GM19463 (cell line): ENCODE results near the gene POLD3.

ENCODE experiments used
- ATAC-seq: cut with Tn5 transposase; IDR thresholded peaks from one replicate; pipeline ENCODE4 v1.9.1; 2021; ENCODE audit warnings: mild to moderate bottlenecking, moderate library complexity; ENCODE audit not compliant: unreplicated experiment

POLD3 gene

GRCh38 chr11:74672332-74672955 lies 80.1 kb downstream of the POLD3 start:
- ATAC-seq, result no peak

GRCh38 chr11:74672956-74673692 lies 80.7 kb downstream of the POLD3 start:
- no peak for ATAC-seq

GRCh38 chr11:74673693-74674360 lies 81.4 kb downstream of the POLD3 start:
- no peak for ATAC-seq

- no peak for ATAC-seq
Measured at GRCh38 chr11:74675761-74676160, 83.4 kb downstream of the POLD3 start.

GRCh38 chr11:74676596-74676995 lies 84.2 kb downstream of the POLD3 start:
- ATAC-seq, result no peak

- no peak for ATAC-seq
Measured at GRCh38 chr11:74677131-74677530, 84.7 kb downstream of the POLD3 start.

GRCh38 chr11:74678041-74678440 lies 85.7 kb downstream of the POLD3 start:
- ATAC-seq, result no peak

GRCh38 chr11:74678591-74679512 lies 86.5 kb downstream of the POLD3 start:
- ATAC-seq, result no peak

GRCh38 chr11:74679513-74679865 lies 87.1 kb downstream of the POLD3 start:
- ATAC-seq, result no peak

GRCh38 chr11:74680035-74680671 lies 87.8 kb downstream of the POLD3 start:
- no peak for ATAC-seq

- ATAC-seq, result no peak
Measured at GRCh38 chr11:74680703-74681531, 88.5 kb downstream of the POLD3 start.

- ATAC-seq, result no peak
Measured at GRCh38 chr11:74681686-74682651, 89.6 kb downstream of the POLD3 start.

GRCh38 chr11:74682731-74683278 lies 90.4 kb downstream of the POLD3 start:
- no peak for ATAC-seq

GRCh38 chr11:74683279-74683871 lies 91.0 kb downstream of the POLD3 start:
- ATAC-seq, result no peak

GRCh38 chr11:74683941-74684481 lies 91.6 kb downstream of the POLD3 start:
- ATAC-seq, result no peak

- no peak for ATAC-seq
Measured at GRCh38 chr11:74684661-74685060, 92.3 kb downstream of the POLD3 start.

- ATAC-seq, result no peak
Measured at GRCh38 chr11:74685338-74685737, 93.0 kb downstream of the POLD3 start.

GRCh38 chr11:74685905-74686304 lies 93.5 kb downstream of the POLD3 start:
- no peak for ATAC-seq
